GM12878 (cell line): ENCODE measurements around the gene HAAO. TPM values are rescaled to one million over a fixed set of nuclear protein-coding genes. Genes with fewer than 3 reads are reported as not detected.

Experiments used
- ATAC-seq: fragments of 200-7000 bp; cut with Tn5 transposase; 3 replicates; pipeline ENCODE4 v1.9.1; 2020; ENCODE audit warnings: mild to moderate bottlenecking, moderate library complexity
- BruUV-seq: library from RNA; stranded (reverse); fragments of 400-500 nt; replicated peaks from 2 replicates; lab custom pipeline; 2021; lab: Mats Ljungman, UMichigan
- CTCF ChIA-PET: fragments of 300-600 bp; sonication (Branson Sonifier 250); formaldehyde crosslinking; extraction: SDS; loops from one replicate; lab custom pipeline; 2021; ENCODE audit warnings: inconsistent platforms; lab: Yijun Ruan, JAX
- POLR2A ChIA-PET: fragments of 350-600 bp; formaldehyde crosslinking; extraction: SDS; loops from one replicate; lab custom pipeline; 2021; ENCODE audit warnings: inconsistent platforms; lab: Charles Lee
- RAD21 ChIA-PET: fragments of 300-600 bp; sonication (Branson Sonifier 250); formaldehyde crosslinking; loops from one replicate; lab custom pipeline; 2023; ENCODE audit warnings: antibody characterized with exemption; ENCODE audit not compliant: unreplicated experiment; lab: Charles Lee
- SMC1A ChIA-PET: fragments of 300-600 bp; sonication (Branson Sonifier 250); formaldehyde crosslinking; loops from one replicate; lab custom pipeline; 2023; ENCODE audit not compliant: unreplicated experiment, uncharacterized antibody; lab: Charles Lee
- DNase-seq: peaks from one replicate; pipeline ENCODE4 v3.0.0-alpha.2; 2011; ENCODE audit warnings: low read depth, low spot score
- FAIRE-seq: peaks from 3 replicates; lab custom pipeline; 2011; peaks lifted over from hg19 to GRCh38; lab: Jason Lieb, UNC
- H2AFZ ChIP-seq: 2 replicates; pipeline ENCODE4 v1.6.0; 2011; ENCODE audit warnings: low read depth, low read length, control low read depth; ENCODE audit not compliant: control insufficient read depth
- H3K27ac ChIP-seq: 2 replicates; pipeline ENCODE4 v1.5.1; 2011; ENCODE audit warnings: control low read depth; ENCODE audit not compliant: control insufficient read depth, insufficient read depth
- H3K27me3 ChIP-seq, 2 experiments: replicated peaks in 1 of 2; 2 replicates each; pipeline versions ENCODE4 v1.6.0 to v1.6.1; 2011; ENCODE audit warnings: low read length in 1 of 2; ENCODE audit not compliant: control insufficient read depth in 2 of 2, insufficient read depth in 2 of 2
- H3K36me3 ChIP-seq, 2 experiments: 2 replicates each; pipeline ENCODE4 v1.5.1; 2011; ENCODE audit warnings: low read length in 1 of 2; ENCODE audit not compliant: control insufficient read depth in 2 of 2, insufficient read depth in 2 of 2
- H3K4me1 ChIP-seq: 2 replicates; pipeline ENCODE4 v1.6.1; 2011; ENCODE audit warnings: mild to moderate bottlenecking, low read length, moderate library complexity, mixed read lengths; ENCODE audit not compliant: control insufficient read depth, insufficient read depth
- H3K4me2 ChIP-seq: 2 replicates; pipeline ENCODE4 v1.6.0; 2011; ENCODE audit warnings: control low read depth; ENCODE audit not compliant: control insufficient read depth, insufficient read depth
- H3K4me3 ChIP-seq: fragments of 200-600 bp; sonication (generic); 2 replicates; pipeline ENCODE4 v1.5.1; 2016
- H3K79me2 ChIP-seq: 2 replicates; pipeline ENCODE4 v1.6.0; 2011; ENCODE audit warnings: low read length; ENCODE audit not compliant: control insufficient read depth, insufficient read depth
- H3K9ac ChIP-seq: 2 replicates; pipeline ENCODE4 v1.8.0; 2011; ENCODE audit warnings: low read length, control low read depth, mixed read lengths; ENCODE audit not compliant: control insufficient read depth, insufficient read depth
- H3K9me3 ChIP-seq: replicated peaks from 3 replicates; pipeline ENCODE4 v1.5.1; 2011; ENCODE audit warnings: mild to moderate bottlenecking, low read length; ENCODE audit not compliant: control insufficient read depth, insufficient read depth
- H4K20me1 ChIP-seq: 2 replicates; pipeline ENCODE4 v1.6.0; 2011; ENCODE audit not compliant: control insufficient read depth, insufficient read depth
- IKZF1 ChIP-seq: fragments of 450-650 bp; conservative IDR thresholded peaks from 2 replicates; pipeline ENCODE4 v1.6.1; 2017; ENCODE audit warnings: antibody characterized with exemption, mild to moderate bottlenecking
- POLR2AphosphoS5 ChIP-seq: IDR thresholded peaks from 2 replicates; pipeline ENCODE4 v1.6.1; 2011; ENCODE audit warnings: mild to moderate bottlenecking, low read length, inconsistent platforms
- USF1 ChIP-seq: IDR thresholded peaks from 2 replicates; pipeline ENCODE4 v1.6.1; 2011; ENCODE audit warnings: borderline replicate concordance, low read depth, mild to moderate bottlenecking, moderate library complexity, mixed read lengths, low read length; ENCODE audit not compliant: insufficient read depth; ENCODE audit errors: extremely low read length
- WGBS: methylation state at CpG from one replicate; pipeline ENCODE4 v1.1.6; 2016; ENCODE audit warnings: low lambda C conversion rate; ENCODE audit not compliant: insufficient replicate concordance, insufficient coverage; ENCODE audit errors: missing lambda C conversion rate; 5-methylcytosine and 5-hydroxymethylcytosine counted together
- in situ Hi-C: fragments of 300-500 bp; cut with MboI; formaldehyde crosslinking; loops from 9 replicates; pipeline ENCODE4 v1.14.3; 2018; ENCODE audit warnings: mixed read lengths
- intact Hi-C: fragments of 100-400 bp; cut with micrococcal nuclease; formaldehyde crosslinking; loops from one replicate; pipeline ENCODE4 v1.14.2; 2022; ENCODE audit not compliant: unreplicated experiment
- polyA plus RNA-seq, 11 experiments: library from polyadenylated mRNA; depleted of rRNA in 4 of 11; unstranded in 6 of 11; stranded (reverse) in 5 of 11; fragments of >200 nt; fragmentation: Nextera tagmentation in 4 of 11; fragmentation: Illumina TruSeq in 1 of 11; extraction: Ambion mirVana in 4 of 11; extraction: Trizol in 1 of 11; gene quantifications; 1 replicate in 1 of 11; 2 replicates in 10 of 11; pipeline versions ENCODE4 v1.2.1 to v1.2.3, GENCODE V29; 2011 to 2016; ENCODE audit warnings: inconsistent platforms in 2 of 11, missing spikeins in 2 of 11, low read depth in 1 of 11
- total RNA-seq, 4 experiments: library from RNA; depleted of rRNA in 3 of 4; stranded (reverse); fragments of >200 nt in 3 of 4; fragmentation: Illumina TruSeq in 1 of 4; extraction: Trizol in 1 of 4; gene quantifications; 2 replicates each; pipeline versions ENCODE4 v1.2.1 to v1.2.3, GENCODE V29; 2013 to 2021
- TF ChIP-seq, protein P1 (sequence below): fragments of 450-650 bp; IDR thresholded peaks from 2 replicates; pipeline ENCODE4 v1.6.1; 2016; ENCODE audit warnings: mild to moderate bottlenecking

HAAO gene
- total and polyA plus RNA-seq, 10 of the 15 experiments (the other 5 are each of a cell fraction or from before 2014, with no cell fraction given): 4.3 to 58.7 (median 26.8) TPM

GRCh38 chr2:42741140-42741539 is 51.2 kb downstream of the HAAO start:
- SMC1A ChIA-PET: interaction anchor here (0.7 to 2.2 kb wide), 4 partner anchors 12 to 27 kb away, joined by 3 to 14 read pairs (median 3); no protein-coding TSS in a partner anchor
- DNase-seq (no peak), FAIRE-seq (no peak), ATAC-seq (no peak)
- H3K9ac ChIP-seq: no peak overlapping the region
- no peaks in the 10 kb centered on the region for H3K27me3 ChIP-seq
- no peak overlapping the region for H3K27ac ChIP-seq
- H3K9me3 ChIP-seq: no peaks in the 10 kb centered on the region; the same call in 1 of the 3 replicates
- TF ChIP-seq, protein P1, sequence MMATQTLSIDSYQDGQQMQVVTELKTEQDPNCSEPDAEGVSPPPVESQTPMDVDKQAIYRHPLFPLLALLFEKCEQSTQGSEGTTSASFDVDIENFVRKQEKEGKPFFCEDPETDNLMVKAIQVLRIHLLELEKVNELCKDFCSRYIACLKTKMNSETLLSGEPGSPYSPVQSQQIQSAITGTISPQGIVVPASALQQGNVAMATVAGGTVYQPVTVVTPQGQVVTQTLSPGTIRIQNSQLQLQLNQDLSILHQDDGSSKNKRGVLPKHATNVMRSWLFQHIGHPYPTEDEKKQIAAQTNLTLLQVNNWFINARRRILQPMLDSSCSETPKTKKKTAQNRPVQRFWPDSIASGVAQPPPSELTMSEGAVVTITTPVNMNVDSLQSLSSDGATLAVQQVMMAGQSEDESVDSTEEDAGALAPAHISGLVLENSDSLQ: 0 out of 2 replicates have a peak, but pooled peaks have one; percentile 9
- no peak for TF ChIP-seq IKZF1
- TF ChIP-seq POLR2AphosphoS5: no peak
- no peak for TF ChIP-seq USF1
- RAD21 ChIA-PET: interaction anchor here (1.1 kb wide), 2 partner anchors 12 to 77 kb away, joined by 3 to 4 read pairs; no protein-coding TSS in a partner anchor
- H3K36me3 ChIP-seq: peaks cover 3 to 8% of the 10 kb centered on the region in 2 experiments; a peak in 3 of 4 replicates
- no peak overlapping the region for H3K4me3 ChIP-seq
- no peaks in the 10 kb centered on the region for H4K20me1 ChIP-seq
- H3K79me2 ChIP-seq: no peaks in the 10 kb centered on the region
- CTCF ChIA-PET: interaction anchor here (1.6 kb wide), 1 partner anchor 10 kb away, joined by 4 read pairs; no protein-coding TSS in a partner anchor
- no TSS peak for BruUV-seq
- H3K4me1 ChIP-seq: no peaks in the 10 kb centered on the region
- no peak overlapping the region for H3K4me2 ChIP-seq
- no peak overlapping the region for H2AFZ ChIP-seq
- 63% methylated on average over 3 of the region's 3 CpGs for WGBS
- intact Hi-C loops: no loop called here
- in situ Hi-C loops: no loop called here
- POLR2A ChIA-PET: no interaction called here
